ENCODE measurements around the gene ZNF627.
"Not testable (repeated sequence)": the region's sequence is repeated elsewhere in the genome, so short reads cannot be mapped to it uniquely, and the experiment has no call there.

The ZNF627 gene

GRCh38 chr19:11633223-11633622 lies 35.9 kb downstream of the ZNF627 start:
- DNase-seq, result no peak

GRCh38 chr19:11634018-11634662 lies 36.9 kb downstream of the ZNF627 start:
- DNase-seq, result not testable (repeated sequence)

DNA sequence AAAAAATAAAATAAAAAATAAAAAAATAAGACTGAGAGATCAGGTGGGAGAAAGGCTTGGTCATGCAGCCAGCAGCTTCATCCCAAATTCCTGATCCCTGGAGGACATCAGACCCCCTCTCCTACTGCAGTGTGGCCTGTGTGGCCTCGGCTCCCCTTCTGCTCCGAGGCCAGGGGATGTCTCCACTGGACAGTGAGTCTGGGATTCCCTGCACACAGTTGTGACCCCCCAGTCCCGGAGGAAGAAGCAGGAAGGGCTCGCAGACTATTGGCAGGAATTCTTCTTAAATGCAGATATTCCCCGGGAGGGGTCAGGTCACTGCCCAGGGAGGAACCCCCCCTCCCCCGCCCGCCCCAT lies 41.9 kb downstream of the ZNF627 start:
- no peak for DNase-seq

DNA sequence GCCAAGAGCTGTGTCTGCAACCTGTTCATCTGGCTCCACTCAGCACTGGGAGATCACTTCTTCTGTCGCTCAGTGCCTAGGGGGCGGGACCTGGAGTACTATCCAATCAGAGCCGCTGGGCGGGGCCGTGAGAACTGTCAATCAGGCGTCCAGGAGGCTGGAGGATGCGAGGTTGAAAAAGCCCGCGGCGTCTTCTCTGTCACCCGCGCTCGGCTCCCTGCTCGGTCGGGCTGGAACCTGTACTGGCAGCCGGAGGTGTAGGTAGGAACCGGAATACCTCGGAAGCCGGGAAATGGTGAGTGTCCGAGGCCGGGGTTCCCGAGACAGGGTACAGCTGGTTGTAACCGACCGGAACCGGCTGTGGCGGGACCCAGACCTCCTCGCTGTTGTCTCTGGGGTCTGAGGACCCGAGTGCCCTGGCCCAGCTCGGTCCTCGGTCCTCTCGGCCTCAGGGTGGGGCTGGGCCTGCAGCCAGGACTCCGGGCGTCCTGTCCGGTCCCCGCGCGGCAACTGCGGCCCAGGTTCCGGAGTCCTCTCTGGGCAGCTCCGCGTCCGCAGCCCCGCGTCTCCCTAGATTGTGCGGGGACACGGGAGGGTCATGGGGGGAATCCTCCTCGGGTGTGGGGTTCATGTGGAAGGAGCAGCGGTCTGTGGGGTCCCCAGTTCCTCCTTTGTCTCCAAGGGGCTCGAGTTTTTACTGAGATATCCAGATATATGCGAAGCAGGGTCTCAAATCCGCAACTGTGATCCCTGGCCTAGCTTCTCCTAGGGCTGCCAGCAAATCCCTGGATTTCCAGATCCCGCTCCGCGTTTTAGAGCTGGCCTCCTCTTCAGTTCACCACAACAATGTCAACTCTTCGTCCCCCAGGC lies 42.6 kb downstream of the ZNF627 start:
- peak; percentile 82 for DNase-seq

- DNase-seq, result no peak
Observed at GRCh38 chr19:11641244-11641643, 44.0 kb downstream of the ZNF627 start.

GRCh38 chr19:11642902-11643301 lies 45.6 kb downstream of the ZNF627 start:
- DNase-seq, result no peak

- DNase-seq, result no peak
Observed at GRCh38 chr19:11649941-11650340, 52.7 kb downstream of the ZNF627 start.

DNA sequence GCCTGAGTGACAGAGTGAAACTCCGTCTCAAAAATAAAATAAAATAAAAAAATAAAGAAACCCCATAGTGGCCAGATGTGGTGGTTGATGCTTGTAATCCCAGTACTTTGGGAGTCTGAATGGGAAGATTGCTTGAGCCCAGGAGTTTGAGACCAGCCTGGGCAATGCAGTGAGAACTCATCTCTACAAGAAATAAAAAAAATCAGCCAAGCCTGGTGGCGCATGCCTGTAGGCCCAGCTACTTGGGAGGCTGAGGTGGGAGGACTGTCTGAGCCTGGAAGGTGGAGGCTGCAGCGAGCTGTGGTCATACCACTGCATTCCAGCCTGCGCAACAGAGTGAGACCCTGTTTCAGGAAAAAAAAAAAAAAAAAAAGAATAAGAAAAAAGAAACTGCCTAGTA lies 53.8 kb downstream of the ZNF627 start:
- no peak for DNase-seq

- no peak for DNase-seq
Observed at GRCh38 chr19:11652056-11652455, 54.8 kb downstream of the ZNF627 start.

- no peak for DNase-seq
Observed at GRCh38 chr19:11652492-11652891, 55.2 kb downstream of the ZNF627 start.

- DNase-seq, result no peak
Observed at GRCh38 chr19:11656535-11656934, 59.3 kb downstream of the ZNF627 start.

- DNase-seq, result no peak
Observed at GRCh38 chr19:11657307-11657706, 60.0 kb downstream of the ZNF627 start.

DNA sequence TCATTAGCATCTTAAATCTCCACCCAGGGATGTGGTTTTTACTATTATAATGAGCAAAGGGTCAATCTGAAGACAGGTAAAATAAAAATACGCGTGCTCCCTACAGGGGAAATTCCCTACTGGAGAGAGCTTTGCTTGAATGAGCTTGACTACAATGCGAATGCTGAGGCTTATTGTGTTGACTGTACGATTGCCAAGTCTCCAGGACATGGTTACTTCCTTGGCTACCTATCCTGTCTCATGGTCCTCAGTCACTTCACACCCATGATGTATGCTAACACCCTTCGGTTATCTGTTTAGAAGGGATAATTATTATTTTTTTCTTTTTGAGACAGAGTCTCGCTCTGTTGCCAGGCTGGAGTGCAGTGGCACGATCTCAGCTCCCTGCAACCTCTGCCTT lies 61.7 kb downstream of the ZNF627 start:
- no peak for DNase-seq

DNA sequence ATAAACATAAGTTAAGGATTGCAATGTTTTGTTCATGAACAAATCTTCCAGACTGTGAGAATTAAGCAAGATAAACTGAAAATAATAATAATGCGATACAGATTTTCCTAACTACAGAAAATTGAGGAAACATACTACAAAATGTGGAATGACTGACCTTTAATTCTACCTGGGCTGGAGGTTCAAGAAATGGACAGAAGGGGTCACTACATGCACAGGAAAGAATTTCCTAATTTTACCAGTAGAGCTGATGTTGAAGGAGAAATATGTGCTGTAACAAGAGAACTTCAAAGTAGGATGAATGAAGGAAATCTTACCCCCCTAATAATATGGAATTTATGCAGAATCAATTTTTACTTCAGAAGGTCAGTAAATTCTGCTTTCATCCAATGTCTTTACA lies 62.3 kb downstream of the ZNF627 start:
- DNase-seq, result no peak

DNA sequence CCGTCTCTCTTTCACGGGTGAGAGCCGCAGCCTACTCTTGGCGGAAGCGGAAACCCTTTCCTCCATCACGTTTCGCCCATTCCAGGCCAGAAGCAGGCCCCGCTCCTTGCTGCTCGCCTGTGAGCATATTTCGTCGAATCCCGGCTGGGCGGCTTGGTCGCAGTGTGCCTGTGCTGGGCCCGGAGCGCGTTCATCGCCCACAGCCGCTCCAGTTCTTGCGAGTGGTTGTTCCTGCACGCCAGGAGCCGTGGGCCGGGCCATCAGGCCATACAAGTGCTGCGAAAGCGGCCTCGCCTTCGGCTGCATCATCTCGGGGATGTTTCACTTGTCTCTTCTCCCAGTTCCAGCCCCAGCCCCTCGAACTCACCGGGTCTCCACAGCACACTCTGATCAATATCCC lies 65.0 kb downstream of the ZNF627 start:
- DNase-seq, result no peak

GRCh38 chr19:11663181-11663591 lies 65.9 kb downstream of the ZNF627 start:
- DNase-seq, result no peak

Data from CD4-positive, alpha-beta T cell treated with Interleukin-21 for 1 hour (primary cell).